ENCODE data around the gene RASSF3.
A peak's percentile ranks its signal among the peaks of the same experiment; 100 is the strongest.

- TF ChIP-seq FOXM1 (IDR thresholded peaks at IDR 0.05; ENCODE audit: low read depth, low read length) (no peak), SREBF1 (IDR thresholded peaks at IDR 0.05; ENCODE audit: low read length) (no peak), SPI1 (IDR thresholded peaks at IDR 0.05; ENCODE audit: borderline replicate concordance, insufficient read depth, low read depth, low read length) (peak; percentile 91), SREBF2 (IDR thresholded peaks at IDR 0.05; ENCODE audit: low read length) (no peak), BACH1 (IDR thresholded peaks at IDR 0.05; ENCODE audit: borderline replicate concordance) (no peak), ESRRA (IDR thresholded peaks at IDR 0.05; ENCODE audit: low read length) (no peak), HDAC2 (IDR thresholded peaks at IDR 0.05) (no peak), SUZ12 (IDR thresholded peaks at IDR 0.05; ENCODE audit: unreplicated experiment) (no peak), CTCF (IDR thresholded peaks at IDR 0.05 in 2 of 3, conservative IDR thresholded peaks at IDR 0.05 in 1 of 3; ENCODE audit: control insufficient read depth in 2 of 3, extremely low read depth in 1 of 3, insufficient read depth in 1 of 3, low read depth in 3 of 3, low read length in 3 of 3) (no peak), GATAD2B (conservative IDR thresholded peaks at IDR 0.05; ENCODE audit: low read depth) (no peak), EP300 (IDR thresholded peaks at IDR 0.05; ENCODE audit: borderline replicate concordance in 1 of 2, control insufficient read depth in 1 of 2, low read depth in 2 of 2, low read length in 2 of 2) (no peak)
Observed at GRCh38 chr12:64729909-64730587, 119.8 kb downstream of the RASSF3 start.
